Fibroblast of mammary gland (primary cell): ENCODE results near the gene RIC3.
A peak's percentile ranks its signal among the peaks of the same experiment; 100 is the strongest.

Experiments used
- DNase-seq: peaks from one replicate; pipeline ENCODE4 v3.0.0-alpha.2; 2010; ENCODE audit warnings: low read depth
- H3K4me3 ChIP-seq: 2 replicates; pipeline ENCODE4 v1.5.1; 2011; ENCODE audit warnings: low read depth, mild to moderate bottlenecking, low read length, moderate library complexity; ENCODE audit not compliant: control insufficient read depth
- TF ChIP-seq, protein P1 (sequence below): conservative IDR thresholded peaks from 2 replicates; pipeline ENCODE4 v1.5.1; 2011; ENCODE audit warnings: low read depth, low read length, inconsistent platforms; ENCODE audit not compliant: control insufficient read depth, insufficient read depth

The RIC3 gene

DNA sequence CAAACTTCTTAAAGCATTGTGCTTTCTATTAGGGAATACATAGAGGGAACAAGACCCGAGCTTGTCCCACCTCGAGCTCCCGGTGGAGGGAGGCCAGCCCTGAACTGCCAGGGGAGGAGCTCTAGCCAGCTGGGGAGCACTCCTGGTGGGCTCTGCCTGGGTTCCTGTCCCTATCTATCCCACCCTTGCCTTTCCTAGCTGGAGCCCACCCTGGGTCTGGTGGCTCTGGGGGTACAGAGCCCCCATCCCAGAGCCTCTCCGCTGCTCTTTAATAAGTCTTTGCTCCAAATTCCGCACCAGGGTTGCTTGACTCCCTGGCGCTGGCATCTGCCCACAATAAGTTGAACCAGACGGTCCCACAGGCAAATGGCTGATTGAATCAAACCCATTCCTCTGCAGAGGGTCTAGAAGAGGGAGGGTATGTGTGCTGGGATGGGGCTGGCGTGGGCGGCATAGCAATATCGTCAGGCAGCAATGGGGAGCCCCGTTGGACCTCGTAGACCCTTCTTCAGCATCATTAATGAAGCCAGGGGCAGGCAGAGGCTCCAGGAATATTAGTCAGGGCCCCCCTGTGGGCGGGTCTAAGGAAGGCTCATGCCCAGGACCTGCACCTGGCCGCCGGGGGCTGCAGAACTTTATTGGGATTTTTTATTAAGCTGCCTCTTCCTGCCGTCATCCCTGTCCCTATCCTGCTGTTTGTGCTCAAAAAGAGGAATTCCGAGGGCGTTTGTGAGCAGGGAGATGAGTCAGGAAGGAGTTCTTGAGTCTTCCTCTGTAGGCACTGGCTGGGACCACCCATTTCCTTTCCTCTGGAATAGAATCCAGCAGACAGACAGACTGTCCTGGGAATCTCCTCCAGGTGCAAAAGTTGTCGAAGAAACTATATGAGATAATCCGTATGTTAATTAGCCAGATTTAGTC lies 38.5 kb upstream of the RIC3 start:
- no peak overlapping the region for H3K4me3 ChIP-seq
- TF ChIP-seq, protein P1, sequence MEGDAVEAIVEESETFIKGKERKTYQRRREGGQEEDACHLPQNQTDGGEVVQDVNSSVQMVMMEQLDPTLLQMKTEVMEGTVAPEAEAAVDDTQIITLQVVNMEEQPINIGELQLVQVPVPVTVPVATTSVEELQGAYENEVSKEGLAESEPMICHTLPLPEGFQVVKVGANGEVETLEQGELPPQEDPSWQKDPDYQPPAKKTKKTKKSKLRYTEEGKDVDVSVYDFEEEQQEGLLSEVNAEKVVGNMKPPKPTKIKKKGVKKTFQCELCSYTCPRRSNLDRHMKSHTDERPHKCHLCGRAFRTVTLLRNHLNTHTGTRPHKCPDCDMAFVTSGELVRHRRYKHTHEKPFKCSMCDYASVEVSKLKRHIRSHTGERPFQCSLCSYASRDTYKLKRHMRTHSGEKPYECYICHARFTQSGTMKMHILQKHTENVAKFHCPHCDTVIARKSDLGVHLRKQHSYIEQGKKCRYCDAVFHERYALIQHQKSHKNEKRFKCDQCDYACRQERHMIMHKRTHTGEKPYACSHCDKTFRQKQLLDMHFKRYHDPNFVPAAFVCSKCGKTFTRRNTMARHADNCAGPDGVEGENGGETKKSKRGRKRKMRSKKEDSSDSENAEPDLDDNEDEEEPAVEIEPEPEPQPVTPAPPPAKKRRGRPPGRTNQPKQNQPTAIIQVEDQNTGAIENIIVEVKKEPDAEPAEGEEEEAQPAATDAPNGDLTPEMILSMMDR: no peak

DNA sequence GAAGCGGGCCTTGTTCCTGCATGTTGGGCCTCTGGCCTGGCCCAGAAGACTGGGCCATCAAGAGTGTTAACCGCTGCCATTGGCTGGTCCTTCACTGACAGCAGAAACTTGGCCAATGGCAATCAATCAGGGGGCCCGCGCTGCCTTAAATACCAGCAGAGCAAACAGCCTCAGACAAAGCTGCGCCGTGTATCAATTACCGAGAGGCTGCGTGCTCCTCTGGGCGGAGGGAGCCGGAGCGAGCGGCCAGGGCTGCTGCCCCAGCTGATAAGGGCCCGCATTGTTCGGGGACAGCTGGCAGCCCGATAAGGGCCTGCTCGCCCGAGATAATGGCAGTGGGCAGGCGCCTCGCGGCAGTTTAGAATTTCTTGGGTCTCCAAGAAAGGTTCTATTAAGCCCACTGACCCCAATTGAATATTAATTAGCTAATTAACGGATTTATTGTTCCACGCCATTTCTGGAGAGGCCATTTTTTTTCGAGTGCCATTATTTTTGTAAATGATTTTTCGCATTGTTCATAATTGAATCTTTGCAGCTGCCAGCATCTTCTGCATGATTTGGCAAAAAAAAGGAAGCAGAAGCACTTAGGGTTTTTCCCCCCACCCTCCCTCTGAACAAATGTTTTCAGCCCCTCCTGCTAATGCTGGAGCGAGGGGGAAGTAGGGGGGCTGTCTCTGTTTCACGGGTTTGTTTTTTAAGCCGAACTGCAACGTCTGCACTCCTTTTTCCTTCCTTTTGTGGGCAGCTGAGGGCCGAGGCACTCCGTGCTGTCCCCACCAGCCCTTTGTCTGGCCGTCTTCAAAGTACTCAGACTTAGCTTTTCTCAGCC lies 37.6 kb upstream of the RIC3 start:
- H3K4me3 ChIP-seq: no peak overlapping the region
- DNase-seq: no peak
- TF ChIP-seq, protein P1: no peak

More for the DNA sequence above, 38.5 kb upstream of the RIC3 start:
- peak; percentile 58 for DNase-seq

DNA sequence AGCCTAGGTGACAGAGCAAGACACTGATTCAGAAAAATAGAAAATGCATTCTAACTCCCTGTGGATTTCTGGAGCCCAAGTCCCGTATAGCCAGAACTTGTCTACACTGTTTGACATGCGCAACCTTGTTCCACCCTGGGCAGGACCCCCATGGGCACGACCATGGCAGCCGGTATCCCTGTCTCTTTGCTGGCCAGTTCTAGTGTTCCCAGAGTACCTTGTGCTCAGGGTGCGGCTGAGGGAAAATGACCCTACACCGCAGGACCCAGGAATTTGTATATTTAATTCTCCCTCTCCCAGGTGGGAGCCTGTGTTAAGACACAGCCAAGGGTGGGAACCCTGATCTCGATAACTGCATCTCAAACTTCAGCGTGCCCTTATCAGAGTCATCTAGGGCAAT lies 36.7 kb upstream of the RIC3 start:
- TF ChIP-seq, protein P1: no peak

DNA sequence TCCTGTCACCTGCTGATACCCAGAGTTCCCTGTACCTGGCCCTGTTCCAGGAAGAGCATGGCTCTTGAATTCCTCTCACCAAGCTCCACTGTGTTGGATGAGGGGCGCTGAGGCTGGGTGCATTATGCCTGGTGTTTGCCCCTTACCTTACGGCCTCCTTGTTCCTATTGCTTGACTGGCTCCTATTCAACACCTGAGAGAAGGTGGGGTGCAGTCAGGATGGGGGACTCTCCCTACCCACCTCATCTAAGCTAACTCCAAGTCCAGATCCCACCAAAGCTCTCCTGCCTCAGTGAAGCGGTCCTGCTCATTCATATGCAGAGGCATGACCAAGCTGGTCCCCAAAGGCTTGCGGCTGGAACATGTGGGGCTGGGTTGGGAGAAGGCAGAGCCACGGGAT lies 35.8 kb upstream of the RIC3 start:
- no peak overlapping the region for H3K4me3 ChIP-seq
- no peak for DNase-seq
- TF ChIP-seq, protein P1: no peak

More for the DNA sequence above, 36.7 kb upstream of the RIC3 start:
- no peak overlapping the region for H3K4me3 ChIP-seq
- no peak for DNase-seq

DNA sequence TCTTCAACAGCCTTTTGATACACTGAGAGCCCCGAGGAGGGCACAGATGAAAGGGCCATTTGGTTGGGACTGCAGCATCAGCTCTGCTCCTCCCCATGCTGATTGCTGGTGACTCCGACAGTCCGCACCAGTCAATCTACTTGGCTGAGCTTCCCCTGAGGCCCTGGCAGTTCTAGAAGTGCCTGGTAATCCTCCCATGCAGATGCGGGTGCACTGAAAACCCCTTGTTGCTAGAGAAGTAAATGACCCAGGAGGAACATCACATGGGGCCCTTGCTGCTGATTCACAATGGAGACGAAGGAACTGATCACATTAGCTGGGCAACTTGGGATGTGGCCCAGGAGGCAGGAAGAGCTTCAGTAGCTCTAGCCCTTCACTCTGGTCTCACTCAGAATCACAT lies 35.2 kb upstream of the RIC3 start:
- TF ChIP-seq, protein P1: no peak
- H3K4me3 ChIP-seq: no peak overlapping the region
- DNase-seq: no peak

DNA sequence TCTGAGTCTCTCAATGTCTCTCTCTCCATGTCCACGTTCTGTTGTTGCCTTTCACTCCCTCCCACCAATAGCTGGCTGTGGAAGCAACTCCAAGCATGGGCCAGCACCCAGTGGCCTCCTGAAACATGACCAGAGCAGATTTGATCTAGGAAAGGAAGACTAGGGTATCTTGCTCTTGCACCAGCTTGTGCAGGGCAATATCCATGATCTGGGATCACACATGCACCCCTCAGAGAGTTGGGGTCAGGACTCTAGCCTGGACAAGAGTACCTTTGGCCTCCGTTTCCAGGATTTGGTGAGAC lies 34.5 kb upstream of the RIC3 start:
- no peak for DNase-seq
- H3K4me3 ChIP-seq: no peak overlapping the region
- TF ChIP-seq, protein P1: no peak
